Testis (tissue), 3 donors: Measurements from ENCODE around the gene GTF3C6. TPM values are rescaled to one million over a fixed set of nuclear protein-coding genes. Genes with fewer than 3 reads are reported as not detected.

Experiments used
- DNase-seq: peaks from one replicate; pipeline ENCODE4 v3.0.0-alpha.2; 2019
- H3K27ac ChIP-seq, 2 donors: fragments of 200-600 bp; sonication (generic); one replicate each; pipeline ENCODE4 v1.5.1; 2019
- H3K27me3 ChIP-seq: fragments of 200-600 bp; sonication (generic); one replicate; pipeline ENCODE4 v1.5.1; 2019
- H3K36me3 ChIP-seq: fragments of 200-600 bp; sonication (generic); one replicate; pipeline ENCODE4 v1.5.1; 2017; ENCODE audit warnings: low read depth; ENCODE audit errors: missing control alignments
- H3K4me1 ChIP-seq: fragments of 200-600 bp; sonication (generic); one replicate; pipeline ENCODE4 v1.5.1; 2019
- H3K4me3 ChIP-seq, 2 donors: fragments of 200-600 bp; sonication (generic); one replicate each; pipeline ENCODE4 v1.5.1; 2017 to 2019
- H3K9me3 ChIP-seq: fragments of 200-600 bp; sonication (generic); one replicate; pipeline ENCODE4 v1.5.1; 2017
- CTCF ChIP-seq, 3 experiments: fragments of 450-650 bp in 2 of 3; fragments of 200-600 bp in 1 of 3; sonication (generic) in 1 of 3; IDR thresholded peaks; one replicate each; pipeline ENCODE4 v1.5.1; 2016 to 2019; ENCODE audit warnings: antibody characterized with exemption in 3 of 3, mild to moderate bottlenecking in 2 of 3, moderate library complexity in 1 of 3
- POLR2A ChIP-seq: fragments of 450-650 bp; IDR thresholded peaks from one replicate; pipeline ENCODE4 v1.6.1; 2017; ENCODE audit warnings: antibody characterized with exemption, mild to moderate bottlenecking, moderate library complexity
- WGBS, 2 donors: methylation state at CpG; one replicate each; pipeline ENCODE4 v1.1.5; 2018; 5-methylcytosine and 5-hydroxymethylcytosine counted together
- intact Hi-C: fragments of 100-400 bp; cut with DNase I; formaldehyde crosslinking; loops from one replicate; pipeline ENCODE4 v1.15.1; 2023; ENCODE audit warnings: low total_unique reads
- polyA plus RNA-seq: library from polyadenylated mRNA; stranded (reverse); fragments of 350-450 nt; fragmentation: Illumina TruSeq; extraction: RNeasy Lipid Tissue Mini Kit (QIAGEN cat#74804); gene quantifications from one replicate; pipeline ENCODE4 v1.2.3, GENCODE V29; 2014; ENCODE audit warnings: low read depth, low replicate concordance; ENCODE audit not compliant: insufficient read depth
- total RNA-seq, 2 donors: library from RNA; depleted of rRNA; stranded (reverse); fragments of >200 nt; gene quantifications; one replicate each; pipeline ENCODE4 v1.2.3, GENCODE V29; 2016

Gene GTF3C6
- total and polyA plus RNA-seq, 3 donors from 2014 or later = 76.4 to 103 (median 84.0) TPM

- H3K4me3 ChIP-seq = peak overlapping the region; percentile 97
- DNase-seq = no peak
- TF ChIP-seq CTCF (IDR thresholded peaks at IDR 0.05) = no peak
- TF ChIP-seq POLR2A = no peak
- peak overlapping the region; percentile 96 for H3K27ac ChIP-seq
- H3K4me1 ChIP-seq = peaks cover 13% of the 10 kb centered on the region
- 6 to 30% methylated on average over 9 of the region's 9 CpGs for WGBS, 2 donors
- no peaks in the 10 kb centered on the region for H3K9me3 ChIP-seq
- intact Hi-C loops = no loop called here
- no peaks in the 10 kb centered on the region for H3K36me3 ChIP-seq
- H3K27me3 ChIP-seq = no peaks in the 10 kb centered on the region
Observed at GRCh38 chr6:110981202-110981600, 22.7 kb downstream of the GTF3C6 start.

- WGBS, 2 donors = 85 to 90% methylated on average over 11 of the region's 11 CpGs
- intact Hi-C loops = no loop called here
- H3K36me3 ChIP-seq = no peaks in the 10 kb centered on the region
Observed at GRCh38 chr6:110990840-110991576, 32.5 kb downstream of the GTF3C6 start.

GRCh38 chr6:110996691-110997090, 38.2 kb downstream of the GTF3C6 start:
- DNase-seq = no peak
- TF ChIP-seq POLR2A (no peak), CTCF (IDR thresholded peaks at IDR 0.05) (no peak)
- H3K36me3 ChIP-seq = no peaks in the 10 kb centered on the region
- no peaks in the 10 kb centered on the region for H3K9me3 ChIP-seq
- no peaks in the 10 kb centered on the region for H3K27me3 ChIP-seq
- no peaks in the 10 kb centered on the region for H3K4me1 ChIP-seq
- WGBS, 2 donors = 90 to 94% methylated on average over 9 of the region's 9 CpGs
- no peak overlapping the region for H3K4me3 ChIP-seq
- no peak overlapping the region for H3K27ac ChIP-seq
- intact Hi-C loops = no loop called here

More at GRCh38 chr6:110990840-110991576, 32.5 kb downstream of the GTF3C6 start:
- H3K27ac ChIP-seq = no peak overlapping the region
- DNase-seq = no peak
- TF ChIP-seq CTCF (IDR thresholded peaks at IDR 0.05) (no peak), POLR2A (no peak)
- H3K9me3 ChIP-seq = no peaks in the 10 kb centered on the region
- H3K27me3 ChIP-seq = no peaks in the 10 kb centered on the region
- no peak overlapping the region for H3K4me3 ChIP-seq
- no peaks in the 10 kb centered on the region for H3K4me1 ChIP-seq

GRCh38 chr6:110999634-111000270, 41.2 kb downstream of the GTF3C6 start:
- no peak for DNase-seq
- intact Hi-C loops = no loop called here
- no peaks in the 10 kb centered on the region for H3K36me3 ChIP-seq
- H3K27me3 ChIP-seq = no peaks in the 10 kb centered on the region
- TF ChIP-seq CTCF (IDR thresholded peaks at IDR 0.05) = peak in 1 of 3 experiments; percentile 32
- TF ChIP-seq POLR2A = no peak
- H3K27ac ChIP-seq = no peak overlapping the region
- H3K9me3 ChIP-seq = no peaks in the 10 kb centered on the region
- no peak overlapping the region for H3K4me3 ChIP-seq
- H3K4me1 ChIP-seq = no peaks in the 10 kb centered on the region
- WGBS, 2 donors = 59 to 60% methylated on average over 2 of the region's 2 CpGs
